MCF 10A (cell line): ENCODE data around the gene GPR68. TPM values are rescaled to one million over a fixed set of nuclear protein-coding genes. Genes with fewer than 3 reads are reported as not detected.
A peak's percentile ranks its signal among the peaks of the same experiment; 100 is the strongest.

Source experiments
- BruUV-seq: library from RNA; stranded (reverse); fragments of 400-500 nt; replicated peaks from 2 replicates; lab custom pipeline; 2021; lab: Mats Ljungman, UMichigan
- CTCF ChIA-PET: fragments of 300-600 bp; sonication (Branson Sonifier 250); formaldehyde crosslinking; extraction: SDS; loops from one replicate; lab custom pipeline; 2021; ENCODE audit warnings: antibody characterized with exemption, inconsistent platforms; lab: Yijun Ruan, JAX
- POLR2A ChIA-PET: fragments of 300-600, 350-650 bp; sonication (Branson Sonifier 250); formaldehyde crosslinking; extraction: SDS; loops from one replicate; lab custom pipeline; 2020; ENCODE audit warnings: antibody characterized with exemption, inconsistent platforms; lab: Yijun Ruan, JAX
- DNase-seq: peaks from one replicate; pipeline ENCODE4 v3.0.0-alpha.2; 2018; ENCODE audit not compliant: unreplicated experiment
- H3K27ac Mint-ChIP-seq: one replicate; pipeline ENCODE4 v1.8.0; 2022; ENCODE audit warnings: mild to moderate bottlenecking, low read depth, mixed read lengths; ENCODE audit not compliant: unreplicated experiment
- H3K27me3 Mint-ChIP-seq: one replicate; pipeline ENCODE4 v1.8.0; 2022; ENCODE audit warnings: mixed read lengths; ENCODE audit not compliant: insufficient read depth, unreplicated experiment
- H3K36me3 Mint-ChIP-seq: one replicate; pipeline ENCODE4 v1.8.0; 2022; ENCODE audit warnings: mild to moderate bottlenecking, moderate library complexity, mixed read lengths; ENCODE audit not compliant: insufficient read depth, unreplicated experiment
- H3K4me1 Mint-ChIP-seq: one replicate; pipeline ENCODE4 v1.8.0; 2022; ENCODE audit warnings: mixed read lengths; ENCODE audit not compliant: insufficient read depth, unreplicated experiment
- H3K4me3 Mint-ChIP-seq: one replicate; pipeline ENCODE4 v1.8.0; 2022; ENCODE audit warnings: mild to moderate bottlenecking, moderate library complexity, mixed read lengths; ENCODE audit not compliant: unreplicated experiment
- H3K9me3 Mint-ChIP-seq: one replicate; pipeline ENCODE4 v1.8.0; 2022; ENCODE audit warnings: mixed read lengths; ENCODE audit not compliant: unreplicated experiment
- intact Hi-C: fragments of 100-400 bp; cut with micrococcal nuclease; formaldehyde crosslinking; loops from 2 replicates; pipeline ENCODE4 v1.14.1; 2022
- total RNA-seq: library from RNA; stranded (reverse); gene quantifications from 2 replicates; pipeline ENCODE4 v1.2.3, GENCODE V29; 2022
- TF ChIP-seq, protein P1 (sequence below): fragments of 200-600 bp; IDR thresholded peaks from one replicate; pipeline ENCODE4 v1.8.0; 2022; ENCODE audit warnings: antibody characterized with exemption, mild to moderate bottlenecking; ENCODE audit not compliant: unreplicated experiment

GPR68 gene
- total RNA-seq, 1 experiment from 2014 or later: 0.14 TPM

- CTCF ChIA-PET: interaction anchor here (0.6 kb wide), 1 partner anchor 305 kb away, joined by 3 read pairs; no protein-coding TSS in a partner anchor
- H3K4me3 Mint-ChIP-seq: no peak overlapping the region
- H3K27me3 Mint-ChIP-seq: no peaks in the 10 kb centered on the region
- intact Hi-C loops: no loop called here
- H3K9me3 Mint-ChIP-seq: no peaks in the 10 kb centered on the region
- BruUV-seq: no TSS peak
- H3K36me3 Mint-ChIP-seq: no peaks in the 10 kb centered on the region
- peaks cover 7% of the 10 kb centered on the region for H3K4me1 Mint-ChIP-seq
- TF ChIP-seq, protein P1, sequence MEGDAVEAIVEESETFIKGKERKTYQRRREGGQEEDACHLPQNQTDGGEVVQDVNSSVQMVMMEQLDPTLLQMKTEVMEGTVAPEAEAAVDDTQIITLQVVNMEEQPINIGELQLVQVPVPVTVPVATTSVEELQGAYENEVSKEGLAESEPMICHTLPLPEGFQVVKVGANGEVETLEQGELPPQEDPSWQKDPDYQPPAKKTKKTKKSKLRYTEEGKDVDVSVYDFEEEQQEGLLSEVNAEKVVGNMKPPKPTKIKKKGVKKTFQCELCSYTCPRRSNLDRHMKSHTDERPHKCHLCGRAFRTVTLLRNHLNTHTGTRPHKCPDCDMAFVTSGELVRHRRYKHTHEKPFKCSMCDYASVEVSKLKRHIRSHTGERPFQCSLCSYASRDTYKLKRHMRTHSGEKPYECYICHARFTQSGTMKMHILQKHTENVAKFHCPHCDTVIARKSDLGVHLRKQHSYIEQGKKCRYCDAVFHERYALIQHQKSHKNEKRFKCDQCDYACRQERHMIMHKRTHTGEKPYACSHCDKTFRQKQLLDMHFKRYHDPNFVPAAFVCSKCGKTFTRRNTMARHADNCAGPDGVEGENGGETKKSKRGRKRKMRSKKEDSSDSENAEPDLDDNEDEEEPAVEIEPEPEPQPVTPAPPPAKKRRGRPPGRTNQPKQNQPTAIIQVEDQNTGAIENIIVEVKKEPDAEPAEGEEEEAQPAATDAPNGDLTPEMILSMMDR: no peak
- H3K27ac Mint-ChIP-seq: no peak overlapping the region
- POLR2A ChIA-PET: no interaction called here
- no peak for DNase-seq
These were observed 11.9 kb downstream of the GPR68 start for GRCh38 chr14:91232603-91233002.

DNA sequence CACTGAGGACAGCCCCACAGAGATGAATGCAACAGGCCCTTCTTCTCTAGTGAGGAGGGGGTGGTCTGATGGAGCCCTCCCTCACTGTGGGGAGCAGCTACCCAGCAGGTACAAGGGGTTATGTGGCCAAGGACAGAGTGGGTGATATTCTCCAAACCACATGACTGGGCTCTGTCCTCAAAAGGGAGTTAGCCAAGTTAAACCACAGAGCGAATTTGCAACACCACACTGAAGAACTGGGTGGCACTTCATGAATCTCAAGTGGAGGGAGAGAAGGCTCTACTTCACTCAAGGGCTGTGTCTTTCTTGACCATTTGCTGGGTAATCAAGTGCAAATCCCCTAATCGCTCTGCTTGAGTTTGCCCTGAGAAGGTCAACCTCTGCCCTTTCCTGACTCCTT, 12.5 kb downstream of the GPR68 start:
- peaks cover 7% of the 10 kb centered on the region for H3K4me1 Mint-ChIP-seq
- H3K27ac Mint-ChIP-seq: no peak overlapping the region
- no peak for DNase-seq
- TF ChIP-seq, protein P1: no peak
- H3K4me3 Mint-ChIP-seq: no peak overlapping the region
- CTCF ChIA-PET: no interaction called here
- H3K27me3 Mint-ChIP-seq: no peaks in the 10 kb centered on the region
- BruUV-seq: no TSS peak
- intact Hi-C loops: no loop called here
- H3K36me3 Mint-ChIP-seq: no peaks in the 10 kb centered on the region
- POLR2A ChIA-PET: no interaction called here
- no peaks in the 10 kb centered on the region for H3K9me3 Mint-ChIP-seq

GRCh38 chr14:91231446-91231845, 13.1 kb downstream of the GPR68 start:
- ChIA-PET CTCF (no interaction called here), POLR2A (no interaction called here)
- BruUV-seq: no TSS peak
- H3K27me3 Mint-ChIP-seq: no peaks in the 10 kb centered on the region
- peaks cover 7% of the 10 kb centered on the region for H3K4me1 Mint-ChIP-seq
- H3K36me3 Mint-ChIP-seq: no peaks in the 10 kb centered on the region
- TF ChIP-seq, protein P1: no peak
- no peak overlapping the region for H3K27ac Mint-ChIP-seq
- intact Hi-C loops: no loop called here
- DNase-seq: no peak
- H3K9me3 Mint-ChIP-seq: no peaks in the 10 kb centered on the region
- H3K4me3 Mint-ChIP-seq: no peak overlapping the region

DNA sequence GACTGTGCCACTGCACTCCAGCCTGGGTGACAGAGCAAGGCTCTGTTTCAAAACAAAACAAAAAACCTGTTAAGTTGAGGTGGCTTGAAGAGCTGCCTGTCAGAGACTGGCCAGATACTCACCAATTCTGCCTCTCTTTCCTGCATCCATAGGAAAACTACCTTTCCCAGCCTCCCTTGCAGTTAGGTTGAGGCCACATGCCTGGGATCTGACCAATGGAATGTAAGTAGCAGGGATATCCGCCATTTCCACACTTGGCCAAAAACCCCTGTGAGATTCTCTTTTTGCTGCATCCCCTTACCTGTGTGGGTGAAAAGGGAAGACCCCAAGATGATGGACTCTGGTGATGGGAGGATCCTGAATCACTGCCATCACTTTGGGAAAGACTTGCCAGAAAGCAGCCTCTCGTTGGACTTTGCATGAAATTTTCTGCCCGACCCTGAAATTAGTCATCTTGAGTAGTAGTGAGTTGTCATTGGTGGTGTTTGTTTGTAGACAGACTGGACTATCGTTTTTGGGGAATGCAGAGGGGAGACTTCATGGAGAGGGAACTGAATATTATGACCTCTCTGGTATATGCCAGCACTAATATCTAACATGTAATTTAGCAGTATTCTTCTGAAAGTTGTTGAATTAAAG, 14.0 kb downstream of the GPR68 start:
- Mint-ChIP-seq H3K27ac (no peak overlapping the region), H3K27me3 (no peaks in the 10 kb centered on the region), H3K4me1 (peaks cover 7% of the 10 kb centered on the region), H3K9me3 (no peaks in the 10 kb centered on the region), H3K4me3 (no peak overlapping the region), H3K36me3 (no peaks in the 10 kb centered on the region)
- intact Hi-C loops: no loop called here
- ChIA-PET POLR2A (no interaction called here), CTCF (no interaction called here)
- DNase-seq: peak; percentile 31
- TF ChIP-seq, protein P1: no peak
- no TSS peak for BruUV-seq
